Measurements from ENCODE around the gene DOCK7.
"Not testable (repeated sequence)": the region's sequence is repeated elsewhere in the genome, so short reads cannot be mapped to it uniquely, and the experiment has no call there.

Gene DOCK7

DNA sequence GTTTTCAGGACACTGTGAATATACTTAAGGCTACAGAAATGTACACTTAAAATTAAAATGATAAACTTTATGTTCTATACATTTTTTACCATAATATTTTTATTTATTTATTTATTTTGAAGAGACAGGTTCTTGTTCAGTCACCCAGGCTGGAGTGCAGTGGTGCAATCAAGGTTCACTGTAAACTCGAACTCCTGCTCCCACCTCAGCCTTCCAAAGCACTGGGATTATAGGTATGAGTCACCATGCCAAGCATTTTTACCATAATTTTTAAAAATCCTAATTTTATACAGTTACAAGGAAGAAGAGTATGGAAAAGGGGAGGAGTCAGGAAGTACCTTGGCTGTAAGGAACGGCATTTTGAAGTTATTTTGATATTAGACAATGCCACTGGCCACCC, 114.5 kb downstream of the DOCK7 start:
- DNase-seq = no peak
- H3K4me3 ChIP-seq (ENCODE audit: low read depth, low read length) = no peak overlapping the region
- TF ChIP-seq CTCF (IDR thresholded peaks at IDR 0.05; ENCODE audit: low read depth, low read length, missing control alignments) = no peak
- no peaks in the 10 kb centered on the region for H3K27me3 ChIP-seq (replicated peaks)
- in situ Hi-C loops (cut with HindIII; ENCODE audit: low pct_ligation_motif_present, low sequenced_read_pairs) = no loop called here
- H3K27ac ChIP-seq = no peak overlapping the region
- H3K36me3 ChIP-seq (replicated peaks) = peaks cover 2% of the 10 kb centered on the region

GRCh38 chr1:62572476-62572875, 115.7 kb downstream of the DOCK7 start:
- no peaks in the 10 kb centered on the region for H3K27me3 ChIP-seq (replicated peaks)
- no peak overlapping the region for H3K27ac ChIP-seq
- in situ Hi-C loops (cut with HindIII; ENCODE audit: low pct_ligation_motif_present, low sequenced_read_pairs) = no loop called here
- no peak for DNase-seq
- H3K4me3 ChIP-seq (ENCODE audit: low read depth, low read length) = no peak overlapping the region
- H3K36me3 ChIP-seq (replicated peaks) = peaks cover 2% of the 10 kb centered on the region
- TF ChIP-seq CTCF (IDR thresholded peaks at IDR 0.05; ENCODE audit: low read depth, low read length, missing control alignments) = no peak

GRCh38 chr1:62571517-62571916, 116.7 kb downstream of the DOCK7 start:
- H3K27ac ChIP-seq; H3K27me3 ChIP-seq (replicated peaks); in situ Hi-C loops (cut with HindIII; ENCODE audit: low pct_ligation_motif_present, low sequenced_read_pairs); H3K4me3 ChIP-seq (ENCODE audit: low read depth, low read length); H3K36me3 ChIP-seq (replicated peaks); DNase-seq: not testable (repeated sequence)

- H3K27me3 ChIP-seq (replicated peaks); H3K4me3 ChIP-seq (ENCODE audit: low read depth, low read length); DNase-seq; H3K36me3 ChIP-seq (replicated peaks); H3K27ac ChIP-seq; in situ Hi-C loops (cut with HindIII; ENCODE audit: low pct_ligation_motif_present, low sequenced_read_pairs): not testable (repeated sequence)
Observed at GRCh38 chr1:62567926-62568325, 120.3 kb downstream of the DOCK7 start.

DNA sequence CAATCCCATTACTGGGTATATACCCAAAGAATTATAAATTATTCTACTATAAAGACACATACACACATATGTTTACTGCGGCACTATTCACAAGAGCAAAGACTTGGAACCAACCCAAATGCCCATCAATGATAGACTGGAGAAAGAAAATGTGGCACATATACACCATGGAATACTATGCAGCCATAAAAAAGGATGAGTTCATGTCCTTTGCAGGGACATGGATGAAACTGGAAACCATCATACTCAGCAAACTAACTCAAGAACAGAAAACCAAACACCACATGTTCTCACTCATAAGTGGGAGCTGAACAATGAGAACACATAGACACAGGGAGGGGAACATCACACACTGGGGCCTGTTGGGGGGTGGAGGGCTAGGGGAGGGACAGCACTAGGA, 121.0 kb downstream of the DOCK7 start:
- H3K4me3 ChIP-seq (ENCODE audit: low read depth, low read length); DNase-seq; H3K27me3 ChIP-seq (replicated peaks); H3K36me3 ChIP-seq (replicated peaks); in situ Hi-C loops (cut with HindIII; ENCODE audit: low pct_ligation_motif_present, low sequenced_read_pairs); H3K27ac ChIP-seq: not testable (repeated sequence)

DNA sequence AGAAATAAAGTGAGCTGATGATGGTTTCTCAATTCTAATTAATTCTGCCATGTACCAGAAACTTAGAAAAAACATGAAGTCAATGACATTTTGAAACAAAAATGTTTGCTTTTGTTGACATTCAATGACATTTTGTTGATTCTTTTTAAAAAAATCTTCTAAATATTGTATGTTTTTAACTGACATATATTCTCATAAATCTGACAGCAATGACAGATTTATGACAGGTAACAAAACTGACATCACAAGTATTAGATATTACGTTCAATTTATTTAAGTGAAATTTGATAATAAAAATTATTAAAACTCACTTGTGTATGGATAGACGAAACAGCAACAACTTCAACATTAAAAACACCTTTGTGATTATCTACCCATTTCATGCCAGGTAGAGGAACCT, 126.9 kb downstream of the DOCK7 start:
- TF ChIP-seq CTCF (IDR thresholded peaks at IDR 0.05; ENCODE audit: low read depth, low read length, missing control alignments) = no peak
- in situ Hi-C loops (cut with HindIII; ENCODE audit: low pct_ligation_motif_present, low sequenced_read_pairs) = no loop called here
- Histone ChIP-seq H3K27ac (no peak overlapping the region), H3K36me3 (replicated peaks) (peaks cover 6% of the 10 kb centered on the region), H3K27me3 (replicated peaks) (no peaks in the 10 kb centered on the region), H3K4me3 (ENCODE audit: low read depth, low read length) (no peak overlapping the region)
- DNase-seq = no peak

DNA sequence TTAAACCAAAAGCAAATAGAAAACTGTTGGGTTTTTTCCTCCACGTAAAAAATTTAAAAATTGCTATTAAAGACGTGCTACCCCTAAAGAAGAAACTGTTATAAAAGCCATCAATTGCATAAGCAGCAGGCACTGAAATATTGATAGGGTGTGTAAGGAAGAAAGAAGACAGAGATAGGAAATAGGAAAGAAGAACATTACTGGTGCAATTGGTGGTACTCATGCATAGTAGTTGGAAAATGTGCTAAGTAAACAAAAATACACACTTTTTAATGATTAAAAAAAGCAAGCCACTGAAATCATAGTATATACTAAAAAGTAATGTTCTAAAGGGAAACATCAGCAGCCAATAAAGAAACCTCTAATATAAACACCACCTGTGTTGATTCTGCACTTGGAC, 143.6 kb downstream of the DOCK7 start:
- Histone ChIP-seq H3K27ac (no peak overlapping the region), H3K27me3 (replicated peaks) (no peaks in the 10 kb centered on the region), H3K4me3 (ENCODE audit: low read depth, low read length) (no peak overlapping the region), H3K36me3 (replicated peaks) (peaks cover 2% of the 10 kb centered on the region)
- in situ Hi-C loops (cut with HindIII; ENCODE audit: low pct_ligation_motif_present, low sequenced_read_pairs) = no loop called here
- no peak for TF ChIP-seq CTCF (IDR thresholded peaks at IDR 0.05; ENCODE audit: low read depth, low read length, missing control alignments)
- no peak for DNase-seq
